ENCODE data around the gene SACM1L. TPM values are rescaled to one million over a fixed set of nuclear protein-coding genes. Genes with fewer than 3 reads are reported as not detected.

The SACM1L gene
- total RNA-seq, 1 donor from 2014 or later, result 27.3 TPM

GRCh38 chr3:45786801-45787495 is 97.8 kb downstream of the SACM1L start:
- DNase-seq (ENCODE audit: low read depth in 2 of 2), result no peak

GRCh38 chr3:45787551-45787950 is 98.4 kb downstream of the SACM1L start:
- no peak for DNase-seq (ENCODE audit: low read depth in 2 of 2)

- no peak for DNase-seq (ENCODE audit: low read depth in 2 of 2)
Measured at GRCh38 chr3:45789235-45789812, 100.1 kb downstream of the SACM1L start.

- no peak for DNase-seq (ENCODE audit: low read depth in 2 of 2)
Measured at GRCh38 chr3:45790596-45790995, 101.4 kb downstream of the SACM1L start.

- DNase-seq (ENCODE audit: low read depth in 2 of 2), result no peak
Measured at GRCh38 chr3:45792036-45792435, 102.8 kb downstream of the SACM1L start.

GRCh38 chr3:45792516-45793172 is 103.4 kb downstream of the SACM1L start:
- no peak for DNase-seq (ENCODE audit: low read depth in 2 of 2)

GRCh38 chr3:45793482-45794176 is 104.4 kb downstream of the SACM1L start:
- DNase-seq (ENCODE audit: low read depth in 2 of 2), result no peak

- DNase-seq (ENCODE audit: low read depth in 2 of 2), result no peak
Measured at GRCh38 chr3:45794177-45794560, 105.0 kb downstream of the SACM1L start.

- DNase-seq (ENCODE audit: low read depth in 2 of 2), result no peak
Measured at GRCh38 chr3:45794660-45795059, 105.5 kb downstream of the SACM1L start.

Other genes starting within 250 kb of the SACM1L start
- gene LIMD1, start 94.6 kb upstream of the SACM1L start, total RNA-seq, result 11.3 and 12.6 TPM in 2 replicates
- gene SLC6A20, start 107.1 kb downstream of the SACM1L start, total RNA-seq, result not detected in 2 replicates
- 6.0 and 8.6 TPM in 2 replicates for gene LZTFL1, start 152.7 kb downstream of the SACM1L start, total RNA-seq
- not detected in 2 replicates for gene CCR9, start 197.1 kb downstream of the SACM1L start, total RNA-seq